IMR-90 (cell line): ENCODE measurements around the gene HDGFL2.

ENCODE experiments used
- CEBPB ChIP-seq: IDR thresholded peaks from 2 replicates; pipeline ENCODE4 v1.6.1; 2012; ENCODE audit warnings: low read depth, low read length, improper control_type of control experiment
- CHD1 ChIP-seq: IDR thresholded peaks from 2 replicates; pipeline ENCODE4 v1.6.1; 2012; ENCODE audit warnings: low read depth, low read length, improper control_type of control experiment
- CTCF ChIP-seq: conservative IDR thresholded peaks from 2 replicates; pipeline ENCODE4 v1.5.1; 2012; ENCODE audit warnings: mild to moderate bottlenecking, low read depth, low read length, improper control_type of control experiment
- FOS ChIP-seq: fragments of 150-350 bp; IDR thresholded peaks from 2 replicates; pipeline ENCODE4 v1.6.1; 2016; ENCODE audit warnings: low read depth, low read length
- MAFK ChIP-seq: IDR thresholded peaks from 2 replicates; pipeline ENCODE4 v1.6.1; 2012; ENCODE audit warnings: low read depth, low read length, improper control_type of control experiment
- MAZ ChIP-seq: IDR thresholded peaks from 2 replicates; pipeline ENCODE4 v1.6.1; 2012; ENCODE audit warnings: low read depth, mild to moderate bottlenecking, low read length, improper control_type of control experiment, moderate library complexity, borderline replicate concordance
- NFE2L2 ChIP-seq: fragments of 150-350 bp; IDR thresholded peaks from 2 replicates; pipeline ENCODE4 v1.6.1; 2016; ENCODE audit warnings: low read depth, mild to moderate bottlenecking, low read length
- POLR2A ChIP-seq: IDR thresholded peaks from 2 replicates; pipeline ENCODE4 v1.6.1; 2012; ENCODE audit warnings: mild to moderate bottlenecking, low read depth, low read length
- RAD21 ChIP-seq: IDR thresholded peaks from 2 replicates; pipeline ENCODE4 v1.6.1; 2012; ENCODE audit warnings: low read length, improper control_type of control experiment
- RCOR1 ChIP-seq: IDR thresholded peaks from 2 replicates; pipeline ENCODE4 v1.6.1; 2012; ENCODE audit warnings: mild to moderate bottlenecking, low read length, improper control_type of control experiment; ENCODE audit not compliant: insufficient replicate concordance
- RFX5 ChIP-seq: IDR thresholded peaks from 2 replicates; pipeline ENCODE4 v1.8.0; 2012; ENCODE audit warnings: low read depth, mild to moderate bottlenecking, low read length, moderate library complexity
- SMC3 ChIP-seq: fragments of 150-350 bp; IDR thresholded peaks from 2 replicates; pipeline ENCODE4 v1.6.1; 2016; ENCODE audit warnings: low read depth, mild to moderate bottlenecking, antibody characterized with exemption, low read length, moderate library complexity

- TF ChIP-seq POLR2A (no peak), SMC3 (no peak), CTCF (no peak), CEBPB (no peak), FOS (no peak), MAZ (no peak), CHD1 (no peak), RAD21 (no peak), MAFK (no peak), RCOR1 (no peak), RFX5 (no peak), NFE2L2 (no peak)
Measured at GRCh38 chr19:4516939-4517300, 44.8 kb downstream of the HDGFL2 start.
